Urinary bladder (tissue), 4 donors: Measurements from ENCODE around the gene SLC40A1. TPM values are rescaled to one million over a fixed set of nuclear protein-coding genes. Genes with fewer than 3 reads are reported as not detected.

Experiments used
- DNase-seq: peaks from one replicate; pipeline ENCODE4 v3.0.0-alpha.2; 2015; ENCODE audit errors: extremely low spot score
- H3K27ac ChIP-seq: one replicate; pipeline ENCODE4 v1.5.1; 2013; ENCODE audit warnings: low read depth, mild to moderate bottlenecking, moderate library complexity
- H3K36me3 ChIP-seq: one replicate; pipeline ENCODE4 v1.6.1; 2013; ENCODE audit warnings: mild to moderate bottlenecking, moderate library complexity; ENCODE audit not compliant: insufficient read depth
- H3K4me1 ChIP-seq: one replicate; pipeline ENCODE4 v1.6.1; 2013; ENCODE audit warnings: mild to moderate bottlenecking, moderate library complexity; ENCODE audit not compliant: insufficient read depth
- H3K4me3 ChIP-seq: one replicate; pipeline ENCODE4 v1.5.1; 2013; ENCODE audit warnings: low read depth, low read length
- WGBS: extraction: QIAGEN DNeasy Blood & Tissue Kit; methylation state at CpG from one replicate; pipeline ENCODE4 v1.1.7; 2013; 5-methylcytosine and 5-hydroxymethylcytosine counted together
- polyA plus RNA-seq: library from polyadenylated mRNA; stranded (reverse); fragments of 200-250 nt; gene quantifications from one replicate; pipeline ENCODE4 v1.2.3, GENCODE V29; 2013
- total RNA-seq: library from RNA; depleted of rRNA; stranded (reverse); fragments of >200 nt; gene quantifications from one replicate; pipeline ENCODE4 v1.2.3, GENCODE V29; 2014
- donor health status: healthy with polysubstance abuse.
- donor health status: healthy.

SLC40A1 gene
- total and polyA plus RNA-seq, 2 donors = 33.5 to 151 TPM

DNA sequence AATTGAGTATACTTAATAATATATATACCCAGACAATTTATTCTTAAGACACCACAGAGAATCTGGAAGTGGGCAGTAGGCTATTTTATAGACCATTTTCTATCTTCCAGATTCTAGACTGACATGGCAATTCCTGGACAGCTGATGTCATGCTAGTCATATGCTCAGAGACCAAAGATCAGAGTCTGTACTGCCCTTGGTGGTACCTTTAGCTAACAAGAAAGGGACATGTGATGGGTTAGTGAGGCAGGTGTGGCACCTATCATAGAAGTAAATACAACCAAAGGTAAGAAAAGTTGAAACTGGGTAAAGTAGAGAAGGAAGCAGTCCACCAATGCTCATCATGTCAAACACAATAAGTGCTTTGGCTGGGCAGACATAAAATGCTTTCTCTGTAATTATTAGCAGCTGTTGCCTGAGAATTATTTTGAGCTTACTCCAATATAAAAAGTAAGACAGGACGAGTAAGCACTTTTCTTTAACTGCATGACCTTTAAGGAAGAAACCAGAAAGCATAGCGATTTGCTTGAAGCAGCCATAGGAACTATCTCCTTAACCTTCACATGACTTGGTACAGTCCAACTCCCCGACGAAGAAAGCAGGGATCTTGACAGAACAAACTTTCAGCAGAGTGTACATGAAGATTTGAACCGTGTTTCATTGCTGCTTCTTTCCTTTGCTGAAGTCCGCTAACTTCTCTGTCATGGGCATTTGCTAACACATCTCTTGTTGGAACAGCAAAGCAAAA lies 47.1 kb downstream of the SLC40A1 start:
- H3K4me3 ChIP-seq = no peak overlapping the region
- DNase-seq = no peak
- 75% methylated on average over 6 of the region's 6 CpGs for WGBS
- H3K36me3 ChIP-seq = no peaks in the 10 kb centered on the region
- H3K4me1 ChIP-seq = no peaks in the 10 kb centered on the region
- no peak overlapping the region for H3K27ac ChIP-seq

DNA sequence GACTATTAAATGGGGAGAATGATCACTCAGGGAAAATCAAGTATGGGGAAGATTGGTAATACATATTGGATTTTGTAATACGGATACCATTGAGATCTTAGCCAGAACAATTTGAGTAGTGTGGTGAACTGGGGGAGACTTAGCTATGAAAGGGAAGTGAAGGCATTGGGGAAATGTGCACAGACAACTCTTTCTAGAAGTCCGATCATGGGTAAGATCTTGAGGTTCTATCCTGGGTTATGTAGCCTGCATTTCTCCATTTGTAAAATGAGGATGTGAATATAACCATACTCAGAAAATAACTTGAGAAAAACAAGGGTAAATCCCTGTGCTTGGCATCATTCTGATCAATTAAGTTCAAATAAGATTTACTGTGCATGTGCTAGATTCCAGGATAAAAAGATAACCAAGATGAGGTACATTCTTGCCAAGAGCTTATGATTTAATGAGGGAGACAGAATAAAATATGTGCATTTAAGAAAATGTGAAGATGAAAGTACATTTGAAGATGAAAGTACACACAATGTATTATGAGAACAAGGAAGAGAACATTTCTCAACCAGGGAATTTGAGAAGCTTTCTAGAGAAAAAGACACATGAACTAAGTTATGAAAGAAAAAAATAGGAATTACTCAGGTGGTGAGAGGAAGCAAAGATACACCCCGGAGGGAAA lies 49.5 kb downstream of the SLC40A1 start:
- no peaks in the 10 kb centered on the region for H3K36me3 ChIP-seq
- 94% methylated on average over 3 of the region's 3 CpGs for WGBS
- no peak overlapping the region for H3K27ac ChIP-seq
- H3K4me1 ChIP-seq = no peaks in the 10 kb centered on the region
- DNase-seq = no peak
- no peak overlapping the region for H3K4me3 ChIP-seq

DNA sequence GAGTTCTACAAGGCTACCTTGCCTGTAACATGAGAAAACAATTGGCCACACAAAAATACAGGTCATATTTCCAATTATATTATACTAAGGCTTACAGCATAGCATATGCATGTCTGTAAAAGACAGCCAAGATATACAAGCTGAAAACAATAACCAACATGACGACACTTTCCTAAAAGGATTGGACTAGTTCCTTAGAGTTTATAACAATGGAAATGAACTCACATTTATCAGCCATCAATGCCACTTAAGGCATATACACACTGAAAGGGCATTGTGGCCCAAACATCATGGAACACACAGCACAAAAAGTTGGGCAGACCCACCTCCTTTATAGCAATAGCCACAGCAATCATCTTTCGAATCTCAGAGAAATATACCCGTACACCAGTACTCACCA lies 52.0 kb downstream of the SLC40A1 start:
- Histone ChIP-seq H3K4me3 (no peak overlapping the region), H3K36me3 (no peaks in the 10 kb centered on the region), H3K27ac (no peak overlapping the region), H3K4me1 (no peaks in the 10 kb centered on the region)
- 86% methylated on average over 3 of the region's 3 CpGs for WGBS
- no peak for DNase-seq

DNA sequence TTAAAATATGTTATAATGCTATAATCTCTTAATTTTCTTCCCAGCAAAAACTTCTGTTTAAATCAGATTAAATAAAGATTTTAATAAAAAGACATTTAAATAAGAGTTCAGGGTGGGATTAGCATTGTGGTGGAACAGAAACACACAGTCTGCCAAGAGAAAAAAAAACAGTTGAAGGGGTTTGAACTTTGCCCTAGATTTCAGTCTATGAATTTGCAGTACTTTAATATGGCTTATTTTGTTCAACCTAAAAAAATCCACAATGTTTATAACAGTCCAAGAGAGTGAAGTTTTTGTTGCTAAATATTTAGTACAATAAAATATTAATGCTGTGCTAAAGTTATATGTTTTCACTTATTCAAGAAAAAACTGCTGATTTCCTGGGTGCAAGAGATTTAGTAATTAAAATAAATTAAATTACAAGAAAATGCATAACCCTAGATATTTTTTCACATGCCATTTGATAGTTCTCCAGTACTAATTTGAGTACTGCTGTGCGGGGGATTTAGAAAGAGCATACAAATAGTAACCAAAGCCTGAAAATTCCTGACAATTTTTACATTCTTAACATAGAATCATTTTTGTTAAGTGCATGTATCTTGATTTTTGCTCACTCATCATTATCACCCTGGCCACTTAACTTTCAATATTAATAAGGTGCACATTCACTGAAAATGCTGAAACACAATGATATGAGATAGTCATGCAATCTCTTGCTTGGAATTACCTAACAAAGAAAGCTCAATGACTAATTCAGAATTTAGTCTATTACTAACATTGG lies 52.6 kb downstream of the SLC40A1 start:
- no peaks in the 10 kb centered on the region for H3K4me1 ChIP-seq
- no peak overlapping the region for H3K27ac ChIP-seq
- WGBS = 74% methylated on average over 1 of the region's 1 CpG

DNA sequence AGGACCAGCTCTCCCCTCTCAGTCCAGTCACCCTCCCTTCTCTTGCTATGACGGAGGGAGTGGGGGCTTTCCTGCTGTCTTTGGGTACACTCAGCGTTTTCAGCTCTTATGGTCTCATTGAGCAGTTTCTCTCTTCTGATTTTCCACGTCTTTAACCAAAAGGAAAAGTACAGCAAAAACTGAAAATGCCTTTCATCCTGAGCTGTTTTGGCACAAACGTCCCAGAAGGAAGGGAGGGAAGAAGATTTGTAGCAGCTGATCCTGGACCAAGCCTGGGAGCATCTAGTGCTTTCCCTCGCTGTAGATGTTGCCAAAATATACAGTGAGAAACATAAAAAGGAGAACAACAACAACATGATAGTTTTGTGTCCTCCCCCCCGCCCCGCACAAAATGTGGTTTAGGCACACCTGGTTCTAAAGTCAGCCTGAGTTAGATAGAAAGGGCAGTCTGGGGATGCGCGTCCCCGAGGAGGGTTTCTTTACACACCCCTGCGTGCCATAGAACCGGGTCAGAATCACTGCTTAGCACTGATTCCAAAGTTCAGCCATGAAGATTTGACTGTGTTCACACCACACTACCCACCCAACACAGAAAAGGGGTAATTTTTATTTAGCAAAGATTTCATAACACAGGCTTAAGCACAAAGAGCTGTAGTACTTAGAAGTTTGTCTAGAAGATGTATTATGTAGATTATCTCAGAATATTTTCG lies 53.4 kb downstream of the SLC40A1 start:
- no peaks in the 10 kb centered on the region for H3K4me1 ChIP-seq
- peak; percentile 39 for DNase-seq
- H3K36me3 ChIP-seq = no peaks in the 10 kb centered on the region
- H3K27ac ChIP-seq = peak overlapping the region; percentile 35
- WGBS = 41% methylated on average over 13 of the region's 13 CpGs
- H3K4me3 ChIP-seq = no peak overlapping the region

More for the DNA sequence above, 52.6 kb downstream of the SLC40A1 start:
- DNase-seq = no peak
- Histone ChIP-seq H3K36me3 (no peaks in the 10 kb centered on the region), H3K4me3 (no peak overlapping the region)

DNA sequence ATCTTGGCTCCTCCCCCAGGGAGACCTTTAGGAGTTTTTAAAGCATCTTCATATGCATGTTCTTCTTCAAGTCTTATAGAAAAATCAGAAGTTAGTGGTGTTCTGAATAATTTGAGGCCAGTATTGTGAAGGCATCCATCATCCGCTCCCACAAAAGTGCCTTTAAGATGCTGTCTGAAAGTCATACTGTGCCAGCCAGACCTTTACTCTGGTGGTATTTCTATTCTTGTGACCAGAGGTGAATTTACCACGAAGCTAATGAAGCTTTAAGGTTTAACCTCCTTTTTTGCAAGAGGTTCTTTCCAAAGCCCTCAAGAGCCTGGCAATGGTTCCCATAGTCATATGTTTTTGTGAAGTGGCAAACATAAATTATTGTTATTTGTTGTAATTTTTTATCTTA lies 54.3 kb downstream of the SLC40A1 start:
- DNase-seq = no peak
- H3K4me1 ChIP-seq = no peaks in the 10 kb centered on the region
- no peak overlapping the region for H3K4me3 ChIP-seq
- WGBS = 93% methylated on average over 2 of the region's 2 CpGs
- no peak overlapping the region for H3K27ac ChIP-seq
- no peaks in the 10 kb centered on the region for H3K36me3 ChIP-seq

DNA sequence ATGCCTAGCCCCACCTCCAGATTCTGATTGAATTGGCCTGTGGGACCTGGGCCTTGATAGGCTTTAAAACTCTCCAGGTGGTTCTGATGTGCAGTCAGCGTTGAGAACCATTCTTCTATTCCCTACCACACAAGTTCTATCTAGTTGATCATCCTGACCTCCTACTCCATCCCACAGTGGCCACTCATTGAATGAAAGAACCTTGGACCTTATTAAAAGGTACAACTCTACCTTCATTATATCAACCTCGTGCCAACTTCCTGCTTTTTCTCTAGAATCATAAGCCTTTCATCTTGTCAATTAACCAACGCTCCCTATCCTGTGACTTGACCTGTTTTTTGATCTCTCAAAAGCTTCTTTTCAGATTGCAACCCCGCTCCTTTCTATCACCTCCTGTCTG lies 55.8 kb downstream of the SLC40A1 start:
- Histone ChIP-seq H3K27ac (no peak overlapping the region), H3K4me3 (no peak overlapping the region), H3K4me1 (no peaks in the 10 kb centered on the region), H3K36me3 (no peaks in the 10 kb centered on the region)
- 84% methylated on average over 4 of the region's 4 CpGs for WGBS
- DNase-seq = no peak

DNA sequence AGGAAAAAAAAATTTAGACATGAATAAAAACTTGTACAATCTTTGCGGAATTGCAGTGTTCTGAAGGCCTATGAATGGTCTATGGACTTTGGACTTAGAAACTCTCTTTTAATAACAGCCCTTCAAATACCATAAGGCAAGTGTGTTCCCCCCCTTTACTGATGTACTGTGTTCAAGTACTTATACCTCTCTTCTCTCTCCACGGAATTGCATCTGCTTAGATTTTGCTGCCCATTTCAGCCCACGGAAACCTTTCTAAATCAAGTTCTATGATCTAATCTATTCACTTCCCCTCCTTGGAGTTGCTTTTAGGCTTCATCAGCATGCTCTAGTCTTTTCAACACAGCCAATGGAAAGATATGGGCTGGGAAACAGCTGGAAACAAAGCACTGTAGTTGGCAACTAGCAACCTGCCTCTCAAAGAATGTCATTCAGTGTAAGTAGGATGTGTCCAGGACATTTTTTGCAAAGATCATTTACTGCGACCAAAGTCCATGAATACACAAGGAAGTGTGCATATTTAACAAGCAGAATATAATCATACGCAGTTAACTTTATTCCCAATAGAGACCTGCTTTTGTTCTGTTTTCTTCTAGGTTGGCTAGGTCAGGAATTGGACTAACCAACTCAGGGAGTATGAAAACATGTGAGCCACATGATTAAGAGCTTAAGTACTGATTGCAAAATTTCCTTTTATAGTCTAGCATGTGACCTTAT lies 58.0 kb downstream of the SLC40A1 start:
- no peak for DNase-seq
- 65% methylated on average over 5 of the region's 5 CpGs for WGBS
- H3K36me3 ChIP-seq = no peaks in the 10 kb centered on the region
- H3K4me1 ChIP-seq = no peaks in the 10 kb centered on the region
- H3K27ac ChIP-seq = no peak overlapping the region
- H3K4me3 ChIP-seq = no peak overlapping the region

DNA sequence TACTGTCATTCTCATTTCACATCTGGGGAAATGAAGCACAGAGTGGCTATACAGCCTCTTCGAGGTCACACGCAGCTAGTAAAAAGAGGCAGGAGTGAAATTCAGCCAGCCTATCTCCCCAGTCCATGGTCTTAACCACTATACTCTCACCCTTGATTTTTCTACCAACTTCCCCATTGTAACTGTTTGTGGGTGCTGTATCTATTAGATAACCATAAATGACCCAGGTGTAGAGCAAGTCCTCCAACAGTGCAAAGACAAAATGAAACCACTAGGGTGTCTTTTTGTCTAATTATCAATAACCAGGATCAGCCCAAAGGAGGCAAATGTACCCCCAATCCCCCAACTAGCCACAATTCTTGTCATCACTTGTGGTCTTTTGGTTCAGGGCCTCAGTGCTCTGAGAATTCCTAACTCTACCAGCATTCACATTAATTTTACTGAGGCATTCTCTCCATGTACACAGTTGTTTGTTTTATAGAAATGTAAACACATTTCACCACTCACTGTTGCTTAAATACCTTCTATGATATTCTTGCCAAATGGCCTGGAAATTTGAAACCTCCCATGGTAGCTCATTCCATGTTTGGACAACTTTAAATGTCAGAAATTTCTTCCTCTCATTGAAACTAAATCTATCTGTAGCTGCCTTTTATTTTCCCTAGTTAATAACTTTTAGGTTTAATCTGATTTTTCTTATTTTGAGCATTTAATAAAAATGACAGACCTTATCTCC lies 58.7 kb downstream of the SLC40A1 start:
- no peak overlapping the region for H3K4me3 ChIP-seq
- H3K36me3 ChIP-seq = no peaks in the 10 kb centered on the region
- no peaks in the 10 kb centered on the region for H3K4me1 ChIP-seq
- H3K27ac ChIP-seq = peak overlapping the region; percentile 28
- DNase-seq = no peak
- WGBS = 89% methylated on average over 2 of the region's 2 CpGs

DNA sequence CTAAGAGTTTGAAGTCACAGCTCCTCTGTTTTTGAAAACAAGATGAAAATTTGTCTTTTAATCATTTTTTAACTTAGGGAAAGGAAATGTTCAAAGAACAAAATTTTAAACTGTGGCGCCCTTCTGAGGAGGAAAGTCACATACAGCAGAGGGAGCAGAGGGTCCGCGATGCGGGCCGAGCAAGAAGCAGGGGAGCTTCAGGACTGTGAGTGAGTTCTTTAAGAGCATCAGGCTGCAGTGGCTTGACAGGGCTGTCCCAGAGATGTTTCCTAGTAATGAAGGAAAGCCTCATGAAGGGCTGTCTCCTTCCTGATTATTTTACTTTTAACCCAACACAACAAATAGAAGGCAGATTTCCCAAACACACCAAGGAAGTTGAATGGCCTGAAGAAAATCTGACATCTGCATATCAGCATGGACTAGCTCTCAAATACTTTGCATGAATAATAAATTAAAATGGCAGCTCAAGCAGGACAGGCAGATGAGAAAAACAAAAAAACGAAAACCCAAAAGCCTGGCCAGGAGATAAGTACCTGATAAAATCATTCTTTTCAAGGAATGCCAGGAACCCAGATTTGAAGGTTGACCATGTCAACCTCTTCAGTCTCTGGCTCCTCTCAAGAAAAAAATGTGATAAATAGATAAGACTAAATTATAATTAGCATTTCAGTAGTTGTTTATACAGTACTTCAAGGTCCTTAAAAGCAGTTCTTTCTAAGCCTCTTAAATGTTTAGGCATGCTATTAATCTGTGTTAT lies 60.8 kb downstream of the SLC40A1 start:
- no peak overlapping the region for H3K27ac ChIP-seq
- H3K36me3 ChIP-seq = no peaks in the 10 kb centered on the region
- no peak overlapping the region for H3K4me3 ChIP-seq
- H3K4me1 ChIP-seq = no peaks in the 10 kb centered on the region
- no peak for DNase-seq
- 77% methylated on average over 6 of the region's 6 CpGs for WGBS

DNA sequence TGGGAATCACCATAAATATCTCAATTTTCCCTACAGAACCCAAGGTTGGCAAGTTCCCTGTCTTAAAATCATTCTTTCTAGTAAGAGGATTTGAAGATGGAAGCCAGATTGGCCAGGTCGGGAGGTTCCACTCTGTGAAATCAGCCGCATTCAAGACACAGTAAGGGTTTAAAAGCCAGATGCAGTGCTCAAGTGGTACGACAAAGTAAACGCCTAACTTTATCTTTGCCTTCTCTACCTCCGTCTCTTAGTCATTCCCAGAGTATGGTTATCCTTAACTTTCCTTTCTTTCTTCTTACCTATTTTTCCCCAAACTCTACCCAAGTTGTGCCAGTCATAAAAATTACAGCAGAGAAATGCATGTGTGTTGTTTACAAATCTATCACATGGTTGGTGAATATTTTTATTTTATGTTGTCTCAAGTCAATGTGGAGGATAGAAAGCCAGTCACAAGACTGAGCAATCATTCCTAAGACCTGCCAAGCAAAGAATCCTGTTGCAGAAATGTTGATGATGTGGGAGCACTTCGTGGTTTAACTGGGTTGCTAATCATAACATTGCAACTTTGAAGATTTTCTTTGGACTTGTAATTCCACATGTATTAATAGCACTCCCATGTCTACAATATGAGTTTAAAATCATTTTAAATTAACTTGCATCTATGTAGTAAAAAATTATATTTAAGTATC lies 62.6 kb downstream of the SLC40A1 start:
- DNase-seq = no peak
- H3K4me3 ChIP-seq = no peak overlapping the region
- H3K27ac ChIP-seq = no peak overlapping the region
- WGBS = 88% methylated on average over 6 of the region's 6 CpGs
- H3K4me1 ChIP-seq = no peaks in the 10 kb centered on the region
- no peaks in the 10 kb centered on the region for H3K36me3 ChIP-seq
